Measurements from ENCODE around the gene KIRREL1. TPM values are rescaled to one million over a fixed set of nuclear protein-coding genes. Genes with fewer than 3 reads are reported as not detected.

KIRREL1 gene
- total RNA-seq, 6 experiments from 2014 or later: 1.1 to 4.9 (median 2.9) TPM

DNA sequence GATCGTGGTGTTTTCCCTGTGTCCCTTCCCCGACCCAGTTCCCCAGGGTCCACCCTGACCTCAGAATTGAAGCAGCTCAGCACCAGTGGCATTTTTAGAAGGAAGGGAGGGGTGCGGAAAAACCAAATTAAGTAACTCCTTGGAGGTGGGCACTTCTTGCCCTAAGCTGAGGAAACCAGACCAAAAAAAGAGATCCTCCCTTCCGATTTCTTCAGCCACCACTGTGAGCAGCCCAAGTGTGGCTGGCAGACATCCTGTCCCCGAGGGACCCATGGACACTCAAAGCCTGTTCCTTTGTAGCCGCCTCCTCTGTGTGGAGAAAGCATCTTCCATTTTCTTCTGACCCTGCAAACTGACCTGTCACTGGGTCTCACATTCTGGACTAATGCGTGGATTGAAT is 31.3 kb downstream of the KIRREL1 start:
- intact Hi-C loops (cut with DNase I): no loop called here
- Histone ChIP-seq H3K4me1 (peaks cover 0 to 12% (median 0%) of the 10 kb centered on the region in 4 donors), H3K4me3 (no peak overlapping the region), H3K36me3 (no peaks in the 10 kb centered on the region), H3K27me3 (no peaks in the 10 kb centered on the region), H3K9me3 (no peaks in the 10 kb centered on the region), H3K27ac (no peak overlapping the region)
- TF ChIP-seq POLR2A (IDR thresholded peaks at IDR 0.05): no peak
- TF ChIP-seq, protein P1, sequence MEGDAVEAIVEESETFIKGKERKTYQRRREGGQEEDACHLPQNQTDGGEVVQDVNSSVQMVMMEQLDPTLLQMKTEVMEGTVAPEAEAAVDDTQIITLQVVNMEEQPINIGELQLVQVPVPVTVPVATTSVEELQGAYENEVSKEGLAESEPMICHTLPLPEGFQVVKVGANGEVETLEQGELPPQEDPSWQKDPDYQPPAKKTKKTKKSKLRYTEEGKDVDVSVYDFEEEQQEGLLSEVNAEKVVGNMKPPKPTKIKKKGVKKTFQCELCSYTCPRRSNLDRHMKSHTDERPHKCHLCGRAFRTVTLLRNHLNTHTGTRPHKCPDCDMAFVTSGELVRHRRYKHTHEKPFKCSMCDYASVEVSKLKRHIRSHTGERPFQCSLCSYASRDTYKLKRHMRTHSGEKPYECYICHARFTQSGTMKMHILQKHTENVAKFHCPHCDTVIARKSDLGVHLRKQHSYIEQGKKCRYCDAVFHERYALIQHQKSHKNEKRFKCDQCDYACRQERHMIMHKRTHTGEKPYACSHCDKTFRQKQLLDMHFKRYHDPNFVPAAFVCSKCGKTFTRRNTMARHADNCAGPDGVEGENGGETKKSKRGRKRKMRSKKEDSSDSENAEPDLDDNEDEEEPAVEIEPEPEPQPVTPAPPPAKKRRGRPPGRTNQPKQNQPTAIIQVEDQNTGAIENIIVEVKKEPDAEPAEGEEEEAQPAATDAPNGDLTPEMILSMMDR (IDR thresholded peaks at IDR 0.05): no peak
- no peak for DNase-seq
- WGBS (ENCODE audit: insufficient coverage, low coverage, low lambda C conversion rate, missing lambda C conversion rate): 61% methylated on average over 5 of the region's 7 CpGs
- no peak for ATAC-seq

DNA sequence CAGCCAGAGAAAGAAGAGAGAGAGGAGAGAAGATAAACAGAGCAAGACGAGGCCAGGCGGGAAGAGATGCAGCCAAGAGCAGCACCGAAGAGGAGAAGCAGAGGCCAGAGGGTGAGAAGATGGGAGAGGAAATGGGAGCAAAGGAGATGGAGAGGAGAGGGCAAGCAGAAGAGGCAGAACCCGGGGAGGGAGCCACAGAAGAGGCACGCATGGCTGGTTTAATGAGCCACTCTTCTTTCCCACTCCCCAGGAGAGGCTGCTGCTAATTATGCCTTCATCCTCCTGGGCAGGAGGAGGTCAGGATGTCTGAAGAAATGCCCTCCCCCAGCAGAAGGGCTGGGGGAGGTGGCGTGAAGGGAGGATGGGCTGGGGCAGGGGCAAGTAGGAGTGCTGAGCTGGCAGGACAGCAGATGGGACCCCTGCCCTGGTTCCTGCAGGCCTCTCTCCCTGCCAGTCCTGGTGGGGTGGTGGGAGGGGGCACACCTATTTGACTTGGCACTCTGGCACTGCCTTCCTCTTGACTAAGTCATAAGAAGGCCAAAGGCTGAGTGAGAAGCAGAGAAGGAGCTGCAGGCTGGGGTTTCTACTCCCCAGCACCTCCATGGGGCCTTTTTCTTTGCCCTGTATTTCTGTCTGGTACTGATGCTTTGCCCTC is 32.3 kb downstream of the KIRREL1 start:
- H3K4me1 ChIP-seq: peaks cover 0 to 12% (median 0%) of the 10 kb centered on the region in 4 donors
- ATAC-seq (no peak), DNase-seq (no peak)
- no peaks in the 10 kb centered on the region for H3K27me3 ChIP-seq
- 59% methylated on average over 4 of the region's 6 CpGs for WGBS (ENCODE audit: insufficient coverage, low coverage, low lambda C conversion rate, missing lambda C conversion rate)
- intact Hi-C loops (cut with DNase I): no loop called here
- H3K9me3 ChIP-seq: no peaks in the 10 kb centered on the region
- TF ChIP-seq POLR2A (IDR thresholded peaks at IDR 0.05): no peak
- no peak overlapping the region for H3K27ac ChIP-seq
- H3K4me3 ChIP-seq: no peak overlapping the region
- no peaks in the 10 kb centered on the region for H3K36me3 ChIP-seq

DNA sequence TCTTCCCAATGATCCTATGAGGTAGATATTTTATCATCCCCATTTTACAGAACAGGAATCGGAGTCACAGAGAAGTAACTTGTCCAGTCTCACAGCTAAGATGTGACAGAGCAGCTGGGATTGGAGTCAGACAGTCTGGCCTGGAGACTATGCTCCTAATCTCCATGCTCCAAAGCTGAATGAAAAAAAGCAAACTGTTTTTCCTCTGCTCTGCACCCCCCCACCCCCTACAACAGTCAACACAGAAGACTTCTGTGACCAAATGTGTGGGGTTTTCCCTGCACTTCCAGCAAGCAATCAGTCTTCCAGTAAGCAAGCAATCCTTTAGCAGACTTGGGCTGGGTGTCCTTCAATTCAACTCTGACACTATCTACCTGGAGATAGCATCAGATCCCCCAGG is 33.2 kb downstream of the KIRREL1 start:
- intact Hi-C loops (cut with DNase I): no loop called here
- Histone ChIP-seq H3K4me1 (peaks cover 0 to 12% (median 0%) of the 10 kb centered on the region in 4 donors), H3K9me3 (no peaks in the 10 kb centered on the region), H3K36me3 (no peaks in the 10 kb centered on the region), H3K27me3 (no peaks in the 10 kb centered on the region), H3K4me3 (no peak overlapping the region), H3K27ac (no peak overlapping the region)
- DNase-seq (no peak), ATAC-seq (no peak)
- TF ChIP-seq, protein P1 (IDR thresholded peaks at IDR 0.05): no peak
- TF ChIP-seq POLR2A (IDR thresholded peaks at IDR 0.05): no peak
- 100% methylated on average over 1 of the region's 1 CpG for WGBS (ENCODE audit: insufficient coverage, low coverage, low lambda C conversion rate, missing lambda C conversion rate)

DNA sequence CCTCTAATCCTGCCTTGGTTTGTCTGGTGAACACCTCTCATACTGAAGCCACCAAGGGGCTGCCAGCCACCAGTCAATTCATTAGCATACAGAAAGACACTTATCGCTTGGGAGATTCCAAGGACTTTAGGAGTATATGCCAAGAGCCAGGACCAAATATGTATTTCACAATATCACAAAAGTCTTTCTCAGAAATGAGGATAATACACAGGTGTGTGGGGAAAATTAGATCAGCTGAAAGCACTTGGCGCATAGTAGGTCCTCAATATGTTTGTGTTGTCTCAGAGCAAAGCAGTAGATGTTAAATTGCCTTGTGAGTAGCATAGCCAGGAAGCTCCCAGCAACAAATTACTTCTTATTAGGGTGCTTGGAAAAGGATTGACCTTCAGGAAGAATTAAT is 34.1 kb downstream of the KIRREL1 start:
- H3K9me3 ChIP-seq: no peaks in the 10 kb centered on the region
- ATAC-seq (no peak), DNase-seq (no peak)
- no peaks in the 10 kb centered on the region for H3K27me3 ChIP-seq
- 56% methylated on average over 2 of the region's 2 CpGs for WGBS (ENCODE audit: insufficient coverage, low coverage, low lambda C conversion rate, missing lambda C conversion rate)
- intact Hi-C loops (cut with DNase I): no loop called here
- no peak overlapping the region for H3K27ac ChIP-seq
- no peak for TF ChIP-seq POLR2A (IDR thresholded peaks at IDR 0.05)
- TF ChIP-seq, protein P1 (IDR thresholded peaks at IDR 0.05): no peak
- peaks cover 0 to 6% (median 0%) of the 10 kb centered on the region in 4 donors for H3K4me1 ChIP-seq
- H3K4me3 ChIP-seq: no peak overlapping the region
- H3K36me3 ChIP-seq: no peaks in the 10 kb centered on the region

DNA sequence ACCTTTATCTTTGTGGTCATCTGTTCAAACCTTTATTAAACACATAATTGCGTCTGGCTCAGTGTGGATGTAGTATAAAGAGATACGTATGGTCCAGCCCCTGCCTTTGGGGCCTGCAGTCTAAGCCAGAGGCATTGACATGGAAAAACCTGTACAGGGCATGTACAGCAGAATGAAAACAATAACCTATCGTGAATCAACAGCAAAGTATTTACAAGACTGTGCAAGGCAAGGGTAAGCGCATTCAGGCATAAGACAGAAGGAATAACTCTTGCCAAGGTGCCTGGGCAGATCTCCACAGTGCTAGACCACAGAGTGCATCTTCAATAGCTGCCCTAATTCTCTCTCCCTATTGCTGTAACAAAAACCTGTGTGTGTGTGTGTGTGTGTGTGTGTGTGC is 35.5 kb downstream of the KIRREL1 start:
- no peak overlapping the region for H3K4me3 ChIP-seq
- TF ChIP-seq POLR2A (IDR thresholded peaks at IDR 0.05): no peak
- TF ChIP-seq, protein P1 (IDR thresholded peaks at IDR 0.05): no peak
- H3K9me3 ChIP-seq: no peaks in the 10 kb centered on the region
- ATAC-seq (no peak), DNase-seq (no peak)
- H3K27ac ChIP-seq: no peak overlapping the region
- intact Hi-C loops (cut with DNase I): no loop called here
- H3K36me3 ChIP-seq: no peaks in the 10 kb centered on the region
- 29% methylated on average over 3 of the region's 4 CpGs for WGBS (ENCODE audit: insufficient coverage, low coverage, low lambda C conversion rate, missing lambda C conversion rate)
- H3K27me3 ChIP-seq: no peaks in the 10 kb centered on the region
- no peaks in the 10 kb centered on the region for H3K4me1 ChIP-seq
